PC-3 (cell line): ENCODE measurements around the gene CHMP4B.

Experiments used
- CTCF ChIP-seq: fragments of 300-600 bp; sonication (generic); conservative IDR thresholded peaks from 2 replicates; pipeline ENCODE4 v1.5.1; 2017; ENCODE audit warnings: antibody characterized with exemption, low read depth, mild to moderate bottlenecking, low read length
- EZH2 ChIP-seq: fragments of 300-600 bp; sonication (generic); IDR thresholded peaks from one replicate; pipeline ENCODE4 v1.6.1; 2017; ENCODE audit warnings: antibody characterized with exemption, mild to moderate bottlenecking, low read length; ENCODE audit not compliant: unreplicated experiment

GRCh38 chr20:33862709-33863403 lies 51.7 kb downstream of the CHMP4B start:
- TF ChIP-seq CTCF (peak; percentile 88), EZH2 (no peak)
